ENCODE measurements around the gene CHORDC1.

The CHORDC1 gene

DNA sequence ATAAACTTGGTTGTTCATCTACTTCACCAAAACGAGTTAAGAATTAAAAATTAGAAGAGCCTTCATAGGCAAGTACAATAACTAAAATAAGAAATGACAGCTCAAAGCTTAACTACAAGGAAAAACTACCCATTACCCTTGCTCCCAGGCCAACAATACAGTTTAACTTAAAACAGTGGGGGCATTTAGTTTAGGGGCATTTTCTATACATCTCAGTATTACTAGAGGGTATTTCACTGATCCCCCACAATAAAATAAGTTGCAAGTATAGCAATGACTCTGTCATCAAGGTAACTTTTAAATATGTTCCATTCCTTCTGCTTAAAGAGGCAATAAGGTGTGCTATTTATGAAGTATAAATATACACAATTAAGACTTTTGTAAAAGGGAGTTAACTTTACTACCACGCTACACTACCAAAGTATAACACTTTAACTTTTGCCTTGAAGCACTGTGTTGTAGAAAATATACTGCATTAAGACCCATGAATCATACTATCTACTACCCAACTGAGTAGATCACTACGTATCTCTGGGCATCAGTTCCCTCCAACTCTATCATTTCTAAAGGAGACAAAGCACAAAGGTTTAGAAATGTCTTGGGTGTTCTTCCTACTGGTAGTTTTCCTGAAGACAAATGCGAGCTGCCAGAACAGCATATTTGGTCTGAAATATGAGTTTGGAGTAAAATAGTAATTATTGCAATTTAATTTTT lies 29.8 kb downstream of the CHORDC1 start:
- Histone ChIP-seq H3K36me3 (ENCODE audit: control insufficient read depth, insufficient read depth, low read length) (no peaks in the 10 kb centered on the region; the same call in none of the 2 replicates), H3K4me3 (replicated peaks; ENCODE audit: low read depth, low read length) (no peak overlapping the region), H3K27me3 (replicated peaks; ENCODE audit: control insufficient read depth, insufficient read depth, low read length) (no peaks in the 10 kb centered on the region)
- no peak for DNase-seq (ENCODE audit: extremely low read depth, insufficient read length)
- TF ChIP-seq, protein P1, sequence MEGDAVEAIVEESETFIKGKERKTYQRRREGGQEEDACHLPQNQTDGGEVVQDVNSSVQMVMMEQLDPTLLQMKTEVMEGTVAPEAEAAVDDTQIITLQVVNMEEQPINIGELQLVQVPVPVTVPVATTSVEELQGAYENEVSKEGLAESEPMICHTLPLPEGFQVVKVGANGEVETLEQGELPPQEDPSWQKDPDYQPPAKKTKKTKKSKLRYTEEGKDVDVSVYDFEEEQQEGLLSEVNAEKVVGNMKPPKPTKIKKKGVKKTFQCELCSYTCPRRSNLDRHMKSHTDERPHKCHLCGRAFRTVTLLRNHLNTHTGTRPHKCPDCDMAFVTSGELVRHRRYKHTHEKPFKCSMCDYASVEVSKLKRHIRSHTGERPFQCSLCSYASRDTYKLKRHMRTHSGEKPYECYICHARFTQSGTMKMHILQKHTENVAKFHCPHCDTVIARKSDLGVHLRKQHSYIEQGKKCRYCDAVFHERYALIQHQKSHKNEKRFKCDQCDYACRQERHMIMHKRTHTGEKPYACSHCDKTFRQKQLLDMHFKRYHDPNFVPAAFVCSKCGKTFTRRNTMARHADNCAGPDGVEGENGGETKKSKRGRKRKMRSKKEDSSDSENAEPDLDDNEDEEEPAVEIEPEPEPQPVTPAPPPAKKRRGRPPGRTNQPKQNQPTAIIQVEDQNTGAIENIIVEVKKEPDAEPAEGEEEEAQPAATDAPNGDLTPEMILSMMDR (IDR thresholded peaks at IDR 0.05; ENCODE audit: insufficient read depth, low read length, poor library complexity, severe bottlenecking) = no peak

DNA sequence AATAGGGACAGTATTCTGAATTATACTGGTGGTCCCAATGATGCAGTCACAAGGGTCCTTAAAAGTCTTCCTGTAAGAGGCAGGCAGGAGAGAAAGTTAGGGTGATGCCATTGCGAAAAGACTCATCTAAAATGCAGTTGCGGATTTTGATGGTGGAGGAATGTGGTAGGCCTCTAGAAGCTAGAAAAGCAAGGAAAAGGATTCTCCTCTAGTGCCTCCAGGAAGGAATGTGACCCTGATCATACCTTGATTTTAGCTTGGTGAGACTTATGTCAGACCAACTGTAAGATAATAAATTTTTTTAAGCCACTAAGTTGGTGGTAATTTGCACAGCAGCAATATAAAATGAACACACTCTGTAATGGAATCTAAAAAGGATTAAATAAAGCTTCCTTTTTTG lies 33.8 kb downstream of the CHORDC1 start:
- H3K4me3 ChIP-seq (replicated peaks; ENCODE audit: low read depth, low read length) = no peak overlapping the region
- H3K27me3 ChIP-seq (replicated peaks; ENCODE audit: control insufficient read depth, insufficient read depth, low read length) = no peaks in the 10 kb centered on the region
- H3K36me3 ChIP-seq (ENCODE audit: control insufficient read depth, insufficient read depth, low read length) = no peaks in the 10 kb centered on the region
- TF ChIP-seq, protein P1 (IDR thresholded peaks at IDR 0.05; ENCODE audit: insufficient read depth, low read length, poor library complexity, severe bottlenecking) = no peak
- DNase-seq (ENCODE audit: extremely low read depth, insufficient read length) = no peak

DNA sequence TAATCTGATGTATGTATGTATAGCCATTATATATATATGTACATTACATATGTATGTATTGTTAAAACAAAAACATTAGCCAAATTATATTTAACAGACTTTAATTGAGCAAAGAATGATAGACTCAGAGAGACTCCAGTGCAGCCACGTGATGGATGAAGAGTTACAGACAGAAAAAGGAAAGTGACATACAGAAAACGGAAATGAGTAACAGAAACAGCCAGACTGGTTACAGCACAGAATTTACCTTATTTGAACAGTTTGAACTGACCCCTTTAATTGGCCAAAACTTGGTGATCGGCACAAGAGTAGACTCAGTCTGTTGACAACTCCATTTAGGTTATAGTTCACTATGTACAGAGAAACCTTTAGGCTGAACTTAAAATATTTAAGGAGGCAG lies 35.0 kb downstream of the CHORDC1 start:
- TF ChIP-seq, protein P1 (IDR thresholded peaks at IDR 0.05; ENCODE audit: insufficient read depth, low read length, poor library complexity, severe bottlenecking) = no peak
- no peak for DNase-seq (ENCODE audit: extremely low read depth, insufficient read length)
- Histone ChIP-seq H3K4me3 (replicated peaks; ENCODE audit: low read depth, low read length) (no peak overlapping the region), H3K27me3 (replicated peaks; ENCODE audit: control insufficient read depth, insufficient read depth, low read length) (no peaks in the 10 kb centered on the region), H3K36me3 (ENCODE audit: control insufficient read depth, insufficient read depth, low read length) (no peaks in the 10 kb centered on the region)

DNA sequence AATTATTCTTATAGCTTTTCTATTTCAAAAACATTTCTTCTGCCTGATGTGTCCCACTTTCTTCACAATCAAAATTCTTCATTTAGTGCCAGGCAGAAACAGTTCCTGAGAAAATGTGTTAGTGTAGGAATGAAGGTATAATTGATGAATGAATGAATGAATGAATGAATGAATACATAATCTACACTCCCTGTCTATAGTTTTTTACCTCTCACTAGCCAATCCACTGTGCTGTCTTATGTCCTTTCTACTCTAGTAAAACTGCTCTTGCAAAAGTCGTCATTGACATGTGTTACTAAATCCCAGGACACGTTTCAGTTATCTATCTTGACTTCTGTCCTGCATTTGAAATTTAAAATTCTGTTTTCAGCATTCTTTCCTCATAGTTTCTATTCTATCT lies 42.9 kb downstream of the CHORDC1 start:
- no peaks in the 10 kb centered on the region for H3K36me3 ChIP-seq (ENCODE audit: control insufficient read depth, insufficient read depth, low read length)
- H3K27me3 ChIP-seq (replicated peaks; ENCODE audit: control insufficient read depth, insufficient read depth, low read length) = no peaks in the 10 kb centered on the region
- TF ChIP-seq, protein P1 (IDR thresholded peaks at IDR 0.05; ENCODE audit: insufficient read depth, low read length, poor library complexity, severe bottlenecking) = no peak
- no peak overlapping the region for H3K4me3 ChIP-seq (replicated peaks; ENCODE audit: low read depth, low read length)
- no peak for DNase-seq (ENCODE audit: extremely low read depth, insufficient read length)

DNA sequence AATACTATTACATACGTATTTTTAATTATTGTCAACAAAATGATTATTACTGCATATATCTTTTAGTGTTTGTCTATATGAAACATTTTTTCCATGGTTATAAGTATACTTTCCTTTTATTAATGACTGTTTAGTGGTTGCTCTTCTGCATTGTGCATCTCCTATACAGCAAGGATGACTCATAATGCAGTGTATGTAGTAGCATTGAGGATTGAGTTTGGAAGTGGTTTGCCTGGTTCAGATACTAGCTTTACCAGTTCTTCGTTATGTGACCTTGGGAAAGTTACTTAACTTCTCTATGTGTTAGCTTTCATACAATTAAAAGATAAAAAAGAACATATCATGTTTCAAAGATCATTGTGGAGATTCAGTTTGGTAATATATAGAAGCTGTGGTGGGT lies 44.1 kb downstream of the CHORDC1 start:
- TF ChIP-seq, protein P1 (IDR thresholded peaks at IDR 0.05; ENCODE audit: insufficient read depth, low read length, poor library complexity, severe bottlenecking) = no peak

DNA sequence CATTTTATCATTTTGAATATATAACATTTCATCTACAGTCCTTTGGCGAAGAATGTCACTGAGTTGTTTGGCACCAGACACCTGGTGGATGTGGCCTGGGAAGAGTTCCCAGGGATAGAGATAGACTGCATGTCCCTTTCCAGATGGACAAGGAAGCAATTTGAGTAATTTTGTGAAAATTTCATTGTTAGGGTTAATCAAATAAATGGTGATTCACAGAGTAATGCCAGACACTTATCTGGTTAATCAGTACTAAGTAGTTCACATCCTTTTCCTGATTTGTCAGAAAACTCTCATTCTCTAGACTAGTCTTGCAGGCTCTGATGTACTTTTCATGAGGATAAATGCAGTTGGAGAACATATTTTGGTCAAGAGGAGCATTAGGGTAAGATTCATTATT lies 46.8 kb downstream of the CHORDC1 start:
- no peak for DNase-seq (ENCODE audit: extremely low read depth, insufficient read length)
- Histone ChIP-seq H3K4me3 (replicated peaks; ENCODE audit: low read depth, low read length) (no peak overlapping the region), H3K36me3 (ENCODE audit: control insufficient read depth, insufficient read depth, low read length) (no peaks in the 10 kb centered on the region), H3K27me3 (replicated peaks; ENCODE audit: control insufficient read depth, insufficient read depth, low read length) (no peaks in the 10 kb centered on the region)
- TF ChIP-seq, protein P1 (IDR thresholded peaks at IDR 0.05; ENCODE audit: insufficient read depth, low read length, poor library complexity, severe bottlenecking) = no peak

More for the DNA sequence above, 44.1 kb downstream of the CHORDC1 start:
- DNase-seq (ENCODE audit: extremely low read depth, insufficient read length) = no peak
- Histone ChIP-seq H3K27me3 (replicated peaks; ENCODE audit: control insufficient read depth, insufficient read depth, low read length) (no peaks in the 10 kb centered on the region), H3K36me3 (ENCODE audit: control insufficient read depth, insufficient read depth, low read length) (no peaks in the 10 kb centered on the region), H3K4me3 (replicated peaks; ENCODE audit: low read depth, low read length) (no peak overlapping the region)
